Thoracic aorta (tissue), 2 donors: ENCODE results near the gene KCNAB1. TPM values are rescaled to one million over a fixed set of nuclear protein-coding genes. Genes with fewer than 3 reads are reported as not detected.
A peak's percentile ranks its signal among the peaks of the same experiment; 100 is the strongest.

ENCODE experiments used
- ATAC-seq: fragments of 150-250 bp; one replicate; pipeline ENCODE4 v1.8.0; 2017; ENCODE audit warnings: low read depth; ENCODE audit not compliant: insufficient number of reproducible peaks, low FRiP score
- DNase-seq: peaks from one replicate; pipeline ENCODE4 v3.0.0-alpha.2; 2020; ENCODE audit warnings: low spot score
- H3K27ac ChIP-seq, 2 donors: fragments of 200-600 bp; sonication (generic); 1 replicate in 1 of 2; 2 replicates in 1 of 2; pipeline ENCODE4 v1.5.1; 2016; ENCODE audit warnings: mild to moderate bottlenecking in 2 of 2, moderate library complexity in 2 of 2
- H3K27me3 ChIP-seq: fragments of 200-600 bp; sonication (generic); replicated peaks from 2 replicates; pipeline ENCODE4 v1.6.0; 2016; ENCODE audit warnings: mild to moderate bottlenecking; ENCODE audit not compliant: insufficient read depth
- H3K36me3 ChIP-seq: fragments of 200-600 bp; sonication (generic); one replicate; pipeline ENCODE4 v1.5.1; 2016
- H3K4me1 ChIP-seq, 2 donors: fragments of 200-600 bp; sonication (generic); 1 replicate in 1 of 2; 2 replicates in 1 of 2; pipeline versions ENCODE4 v1.5.1 to v1.6.0; 2016; ENCODE audit warnings: low read depth in 2 of 2, mild to moderate bottlenecking in 1 of 2; ENCODE audit not compliant: control insufficient read depth in 1 of 2
- H3K4me3 ChIP-seq: fragments of 200-600 bp; sonication (generic); 2 replicates; pipeline ENCODE4 v1.5.1; 2016; ENCODE audit warnings: mild to moderate bottlenecking
- H3K9me3 ChIP-seq: fragments of 200-600 bp; sonication (generic); 2 replicates; pipeline ENCODE4 v1.5.1; 2016
- total RNA-seq, 2 donors: library from RNA; depleted of rRNA; stranded (reverse); fragments of >200 nt; gene quantifications; one replicate each; pipeline versions ENCODE4 v1.1.0 to v1.2.3, GENCODE V29; 2016
- TF ChIP-seq, protein P1 (sequence below): fragments of 200-600 bp; sonication (generic); IDR thresholded peaks from one replicate; pipeline ENCODE4 v1.5.1; 2019; ENCODE audit warnings: antibody characterized with exemption

KCNAB1 gene
- total RNA-seq, 2 donors from 2014 or later, result 12.2 to 14.2 TPM

DNA sequence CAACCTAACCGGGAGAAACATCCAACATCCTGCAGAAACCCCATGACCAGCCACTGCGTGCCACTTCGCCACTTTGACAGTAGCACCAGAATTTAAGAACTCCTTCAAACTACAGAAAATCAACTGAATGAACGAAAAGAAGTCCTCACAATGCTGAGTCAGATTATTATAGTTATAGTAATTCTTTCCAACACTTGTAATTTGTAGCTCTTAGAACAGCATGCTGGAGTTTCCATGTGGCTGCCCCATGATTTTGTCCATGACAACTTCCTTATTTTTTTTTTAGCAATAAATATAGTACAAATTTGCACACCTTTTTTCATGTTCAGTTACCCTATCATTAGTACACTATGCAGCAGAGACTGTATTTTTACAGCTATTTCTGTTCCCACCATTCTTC is 460.7 kb downstream of the KCNAB1 start:
- Histone ChIP-seq H3K36me3 (no peaks in the 10 kb centered on the region), H3K27me3 (no peaks in the 10 kb centered on the region), H3K4me3 (no peak overlapping the region), H3K4me1 (no peaks in the 10 kb centered on the region), H3K9me3 (no peaks in the 10 kb centered on the region), H3K27ac (no peak overlapping the region)
- DNase-seq (no peak), ATAC-seq (no peak)
- TF ChIP-seq, protein P1, sequence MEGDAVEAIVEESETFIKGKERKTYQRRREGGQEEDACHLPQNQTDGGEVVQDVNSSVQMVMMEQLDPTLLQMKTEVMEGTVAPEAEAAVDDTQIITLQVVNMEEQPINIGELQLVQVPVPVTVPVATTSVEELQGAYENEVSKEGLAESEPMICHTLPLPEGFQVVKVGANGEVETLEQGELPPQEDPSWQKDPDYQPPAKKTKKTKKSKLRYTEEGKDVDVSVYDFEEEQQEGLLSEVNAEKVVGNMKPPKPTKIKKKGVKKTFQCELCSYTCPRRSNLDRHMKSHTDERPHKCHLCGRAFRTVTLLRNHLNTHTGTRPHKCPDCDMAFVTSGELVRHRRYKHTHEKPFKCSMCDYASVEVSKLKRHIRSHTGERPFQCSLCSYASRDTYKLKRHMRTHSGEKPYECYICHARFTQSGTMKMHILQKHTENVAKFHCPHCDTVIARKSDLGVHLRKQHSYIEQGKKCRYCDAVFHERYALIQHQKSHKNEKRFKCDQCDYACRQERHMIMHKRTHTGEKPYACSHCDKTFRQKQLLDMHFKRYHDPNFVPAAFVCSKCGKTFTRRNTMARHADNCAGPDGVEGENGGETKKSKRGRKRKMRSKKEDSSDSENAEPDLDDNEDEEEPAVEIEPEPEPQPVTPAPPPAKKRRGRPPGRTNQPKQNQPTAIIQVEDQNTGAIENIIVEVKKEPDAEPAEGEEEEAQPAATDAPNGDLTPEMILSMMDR, result no peak

DNA sequence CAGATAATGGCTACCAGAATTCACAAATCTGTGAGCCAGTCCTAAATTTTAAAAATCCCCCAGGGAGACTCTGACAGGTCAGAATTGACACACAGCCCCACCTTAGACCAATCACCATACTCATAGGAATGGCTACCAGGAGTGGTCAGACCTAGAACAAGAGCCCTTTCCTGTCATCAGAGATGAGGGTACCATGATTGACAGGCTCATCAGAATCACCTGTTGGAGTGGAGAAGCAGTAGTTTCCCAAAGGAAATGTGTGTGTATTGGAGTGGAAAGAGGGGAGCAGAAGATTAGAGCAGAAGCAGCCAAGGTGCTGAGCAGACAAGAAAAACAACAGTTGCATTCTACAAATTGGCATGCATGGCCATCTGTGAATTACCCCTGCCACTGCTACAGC is 461.6 kb downstream of the KCNAB1 start:
- no peak for ATAC-seq
- TF ChIP-seq, protein P1, result no peak
- no peak for DNase-seq
- Histone ChIP-seq H3K36me3 (no peaks in the 10 kb centered on the region), H3K27me3 (no peaks in the 10 kb centered on the region), H3K4me1 (peaks cover 0 to 7% of the 10 kb centered on the region in 2 donors), H3K4me3 (no peak overlapping the region), H3K27ac (no peak overlapping the region), H3K9me3 (no peaks in the 10 kb centered on the region)

DNA sequence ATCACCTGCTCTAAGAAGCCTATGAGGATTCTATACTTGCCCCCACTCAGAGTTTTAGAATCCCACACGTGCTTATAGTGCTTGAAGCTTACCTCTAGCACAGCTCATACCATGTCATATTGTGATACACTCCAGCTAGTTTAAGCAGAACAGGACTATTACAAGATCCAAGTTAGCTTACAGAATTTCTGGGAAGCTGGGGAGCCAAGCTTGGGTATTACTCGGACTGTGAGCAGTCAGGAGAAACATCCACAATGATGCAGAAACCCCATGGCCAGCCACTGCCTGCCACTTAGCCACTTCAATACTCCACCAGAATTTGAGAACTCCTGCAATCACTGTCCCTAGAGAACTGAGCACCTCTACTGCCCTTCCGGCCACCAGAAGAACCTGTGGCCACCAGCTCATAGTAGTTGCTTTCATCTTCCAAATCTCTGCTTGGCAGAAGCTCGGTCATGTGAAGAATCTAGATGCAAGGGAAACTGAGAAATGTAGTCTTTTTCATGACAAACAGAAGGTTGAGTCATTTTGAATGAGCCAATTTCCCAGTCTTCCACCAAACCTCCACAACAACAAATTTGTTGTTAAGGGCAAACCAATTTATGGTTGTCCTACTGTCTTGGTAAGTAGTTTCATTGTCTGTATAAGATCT is 462.3 kb downstream of the KCNAB1 start:
- peaks cover 5 to 14% of the 10 kb centered on the region in 2 donors for H3K4me1 ChIP-seq
- DNase-seq (no peak), ATAC-seq (no peak)
- no peak overlapping the region for H3K27ac ChIP-seq
- H3K27me3 ChIP-seq, result no peaks in the 10 kb centered on the region
- TF ChIP-seq, protein P1, result no peak
- no peaks in the 10 kb centered on the region for H3K36me3 ChIP-seq
- H3K9me3 ChIP-seq, result no peaks in the 10 kb centered on the region
- no peak overlapping the region for H3K4me3 ChIP-seq

DNA sequence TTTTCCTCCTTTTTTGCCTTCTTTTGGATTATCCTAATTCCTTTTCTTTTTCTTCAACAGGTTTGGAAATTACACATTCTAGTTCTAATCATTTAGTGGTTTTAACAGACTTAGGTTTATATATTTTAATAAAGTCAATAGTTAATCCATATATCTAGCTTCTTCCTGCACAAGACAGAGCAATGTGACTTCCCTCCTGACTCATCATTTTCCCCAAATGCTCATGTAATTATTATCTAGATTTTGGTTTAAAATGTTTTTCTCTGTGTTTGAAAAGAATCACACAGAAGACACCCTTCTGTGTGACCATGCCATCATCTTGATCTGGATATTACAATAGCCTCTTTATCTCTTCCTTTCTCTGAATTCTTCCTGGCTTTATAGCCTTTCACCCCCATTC is 463.1 kb downstream of the KCNAB1 start:
- Histone ChIP-seq H3K36me3 (no peaks in the 10 kb centered on the region), H3K4me1 (peaks cover 6 to 23% of the 10 kb centered on the region in 2 donors), H3K9me3 (no peaks in the 10 kb centered on the region), H3K27me3 (no peaks in the 10 kb centered on the region), H3K27ac (no peak overlapping the region), H3K4me3 (no peak overlapping the region)
- no peak for ATAC-seq
- no peak for DNase-seq
- TF ChIP-seq, protein P1, result no peak

DNA sequence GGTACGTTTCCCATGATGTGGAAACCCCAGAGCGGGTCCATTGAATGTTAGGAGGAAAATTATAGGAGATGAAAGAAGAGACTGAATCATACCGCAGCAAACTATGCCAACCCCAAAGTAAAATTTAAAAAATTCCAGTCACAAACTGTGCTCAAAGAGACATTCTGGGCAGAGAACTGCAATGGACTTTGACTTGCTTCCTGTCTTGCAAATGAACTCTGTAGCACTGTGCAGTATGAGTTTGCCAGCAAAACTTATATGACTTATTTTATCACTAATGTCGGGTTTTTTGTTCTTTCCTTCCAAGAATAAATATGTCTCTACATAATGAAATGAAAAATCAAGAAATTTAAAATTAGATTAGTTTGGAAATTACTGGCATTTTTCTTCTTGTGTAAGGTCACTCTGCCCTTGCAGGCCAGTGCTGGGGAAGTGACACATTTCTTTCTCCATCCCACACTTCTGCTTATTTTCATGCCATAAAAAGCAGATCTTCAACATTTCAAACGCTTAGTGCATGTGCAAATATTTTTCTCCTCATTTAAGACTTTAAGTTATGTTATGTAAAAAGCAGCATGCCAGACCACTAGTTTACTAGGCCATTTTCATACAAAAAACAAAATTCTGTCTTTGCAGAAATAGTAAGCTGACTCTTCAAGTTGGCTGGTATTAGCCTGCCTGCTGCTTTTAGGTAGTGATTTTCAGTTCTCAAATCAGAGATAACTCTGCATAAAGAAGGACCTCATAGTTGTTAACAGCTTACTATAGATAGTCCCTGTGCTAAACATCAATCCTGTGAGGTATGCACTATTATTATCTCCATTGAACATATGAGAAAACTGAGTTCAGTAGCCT is 466.8 kb downstream of the KCNAB1 start:
- Histone ChIP-seq H3K9me3 (no peaks in the 10 kb centered on the region), H3K4me1 (peaks cover 6 to 23% of the 10 kb centered on the region in 2 donors), H3K27me3 (no peaks in the 10 kb centered on the region), H3K4me3 (no peak overlapping the region), H3K36me3 (no peaks in the 10 kb centered on the region), H3K27ac (peak overlapping the region; percentile 3 to 46)
- DNase-seq, result no peak
- TF ChIP-seq, protein P1, result no peak
- ATAC-seq, result no peak
